C4-2B (cell line): ENCODE measurements around the gene STAB2.

Experiments used
- H3K27ac ChIP-seq: fragments of 450-650 bp; 2 replicates; pipeline ENCODE4 v1.5.1; 2017
- ZFX ChIP-seq: fragments of 450-650 bp; IDR thresholded peaks from 2 replicates; pipeline ENCODE4 v1.6.1; 2017
- TF ChIP-seq, protein P1 (sequence below): fragments of 450-650 bp; conservative IDR thresholded peaks from 2 replicates; pipeline ENCODE4 v1.5.1; 2017; ENCODE audit warnings: mild to moderate bottlenecking

STAB2 gene

GRCh38 chr12:103737881-103738280, 150.8 kb downstream of the STAB2 start:
- TF ChIP-seq, protein P1, sequence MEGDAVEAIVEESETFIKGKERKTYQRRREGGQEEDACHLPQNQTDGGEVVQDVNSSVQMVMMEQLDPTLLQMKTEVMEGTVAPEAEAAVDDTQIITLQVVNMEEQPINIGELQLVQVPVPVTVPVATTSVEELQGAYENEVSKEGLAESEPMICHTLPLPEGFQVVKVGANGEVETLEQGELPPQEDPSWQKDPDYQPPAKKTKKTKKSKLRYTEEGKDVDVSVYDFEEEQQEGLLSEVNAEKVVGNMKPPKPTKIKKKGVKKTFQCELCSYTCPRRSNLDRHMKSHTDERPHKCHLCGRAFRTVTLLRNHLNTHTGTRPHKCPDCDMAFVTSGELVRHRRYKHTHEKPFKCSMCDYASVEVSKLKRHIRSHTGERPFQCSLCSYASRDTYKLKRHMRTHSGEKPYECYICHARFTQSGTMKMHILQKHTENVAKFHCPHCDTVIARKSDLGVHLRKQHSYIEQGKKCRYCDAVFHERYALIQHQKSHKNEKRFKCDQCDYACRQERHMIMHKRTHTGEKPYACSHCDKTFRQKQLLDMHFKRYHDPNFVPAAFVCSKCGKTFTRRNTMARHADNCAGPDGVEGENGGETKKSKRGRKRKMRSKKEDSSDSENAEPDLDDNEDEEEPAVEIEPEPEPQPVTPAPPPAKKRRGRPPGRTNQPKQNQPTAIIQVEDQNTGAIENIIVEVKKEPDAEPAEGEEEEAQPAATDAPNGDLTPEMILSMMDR: no peak
- TF ChIP-seq ZFX: no peak
- H3K27ac ChIP-seq: no peak overlapping the region

- 0 out of 2 replicates have a peak overlapping the region, but pooled peaks have one; percentile 9 for H3K27ac ChIP-seq
- TF ChIP-seq, protein P1: no peak
- no peak for TF ChIP-seq ZFX
These were observed 155.4 kb downstream of the STAB2 start for GRCh38 chr12:103742349-103742932.

GRCh38 chr12:103743788-103744187, 156.7 kb downstream of the STAB2 start:
- TF ChIP-seq, protein P1: no peak
- TF ChIP-seq ZFX: no peak
- no peak overlapping the region for H3K27ac ChIP-seq

DNA sequence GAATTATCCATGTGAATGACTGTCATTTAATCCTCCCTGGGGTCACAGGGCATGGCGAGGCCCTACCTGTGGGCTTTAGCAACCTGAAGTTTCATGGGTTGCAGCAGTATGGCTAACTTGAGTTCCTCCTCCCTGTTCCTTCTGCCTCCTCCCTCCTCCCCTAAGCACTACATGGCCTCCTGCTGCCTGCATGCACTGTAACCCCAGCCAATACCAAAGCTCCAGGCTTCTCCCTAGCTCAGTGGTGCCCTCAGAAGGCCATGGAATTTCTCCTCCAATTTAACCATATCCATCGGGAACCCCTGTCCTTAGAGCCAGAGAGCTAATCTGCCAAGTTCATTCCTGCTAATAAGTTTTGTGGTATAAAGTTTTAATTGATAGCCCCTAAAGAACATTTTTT, 158.9 kb downstream of the STAB2 start:
- no peak overlapping the region for H3K27ac ChIP-seq
- TF ChIP-seq, protein P1: no peak

- no peak for TF ChIP-seq ZFX
- TF ChIP-seq, protein P1: no peak
- H3K27ac ChIP-seq: no peak overlapping the region
These were observed 160.9 kb downstream of the STAB2 start for GRCh38 chr12:103748002-103748401.

DNA sequence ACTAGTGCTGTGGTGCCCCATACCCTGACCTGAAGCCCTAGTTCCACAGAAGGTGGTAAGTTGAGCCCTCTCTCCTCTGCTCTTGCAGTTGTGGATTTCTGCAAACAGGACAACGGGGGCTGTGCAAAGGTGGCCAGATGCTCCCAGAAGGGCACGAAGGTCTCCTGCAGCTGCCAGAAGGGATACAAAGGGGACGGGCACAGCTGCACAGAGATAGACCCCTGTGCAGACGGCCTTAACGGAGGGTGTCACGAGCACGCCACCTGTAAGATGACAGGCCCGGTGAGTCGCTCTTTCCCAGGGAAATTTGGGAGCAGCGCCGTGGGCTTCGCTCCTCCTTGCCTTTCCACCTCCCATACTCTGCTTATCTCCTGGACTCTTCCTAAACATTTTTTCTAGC, 161.8 kb downstream of the STAB2 start:
- no peak overlapping the region for H3K27ac ChIP-seq
- TF ChIP-seq ZFX: no peak
- TF ChIP-seq, protein P1: no peak

DNA sequence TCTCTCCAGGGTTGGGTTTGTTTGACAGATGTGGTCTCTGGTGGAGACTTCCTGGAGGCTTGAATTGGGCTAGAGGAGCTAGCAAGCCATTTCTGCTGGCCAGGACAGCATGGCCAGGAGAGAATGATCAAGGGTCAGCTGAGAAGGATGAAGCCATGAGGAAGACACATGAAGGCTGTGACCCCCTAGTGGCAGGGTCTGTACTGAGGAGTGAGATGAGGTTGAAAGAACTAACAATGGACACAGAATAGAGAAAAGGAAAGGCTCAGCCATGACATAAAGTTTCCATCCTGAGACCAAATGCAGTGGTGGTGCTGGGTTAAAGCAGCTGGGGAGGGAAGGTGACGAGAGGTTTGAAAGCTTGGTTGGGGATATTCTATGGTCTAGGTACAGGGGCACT, 164.1 kb downstream of the STAB2 start:
- no peak for TF ChIP-seq ZFX
- H3K27ac ChIP-seq: no peak overlapping the region

DNA sequence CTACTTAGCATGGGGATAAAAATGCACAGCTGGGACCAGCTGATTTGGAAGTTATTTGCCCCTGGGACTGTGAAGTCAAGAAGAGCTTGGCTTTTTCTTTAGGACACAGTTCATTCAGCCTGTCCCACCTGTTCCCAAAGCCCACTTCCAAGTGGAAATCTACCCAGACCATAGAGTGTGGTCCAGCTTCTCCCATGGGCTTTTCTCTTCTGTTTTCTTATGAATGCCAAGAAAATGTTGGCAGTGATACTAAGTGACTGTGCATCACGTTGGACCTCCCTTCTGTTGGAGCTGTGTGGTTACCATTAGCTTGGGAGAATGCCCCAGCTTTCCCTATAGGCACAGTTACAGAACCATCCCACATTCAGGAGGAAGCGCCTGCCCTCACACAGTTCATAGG, 164.5 kb downstream of the STAB2 start:
- TF ChIP-seq, protein P1: no peak
- TF ChIP-seq ZFX: no peak
- no peak overlapping the region for H3K27ac ChIP-seq
